Measurements from ENCODE around the gene GAB2.
A peak's percentile ranks its signal among the peaks of the same experiment; 100 is the strongest.

The GAB2 gene

GRCh38 chr11:78340530-78340929 lies 77.1 kb downstream of the GAB2 start:
- Histone ChIP-seq H3K4me3 (no peak overlapping the region), H3K9ac (no peak overlapping the region), H3K27me3 (no peaks in the 10 kb centered on the region), H3K27ac (no peak overlapping the region), H3K4me1 (peaks cover 0 to 84% (median 2%) of the 10 kb centered on the region in 10 experiments; a peak in 7 of 20 replicates), H3K36me3 (peaks cover 12 to 56% (median 31%) of the 10 kb centered on the region in 11 experiments; a peak in 21 of 22 replicates), H3K9me3 (replicated peaks in 1 of 11) (peaks cover 4 to 37% (median 29%) of the 10 kb centered on the region in 11 experiments; a peak in 21 of 22 replicates), H4K20me1 (peaks cover 0 to 99% (median 83%) of the 10 kb centered on the region in 11 experiments; a peak in 18 of 22 replicates), H3K4me2 (peak overlapping the region in 2 of 11 experiments; percentile 62 to 67; a peak in 4 of 22 replicates)
- no peak for TF ChIP-seq Cebpa-rat (IDR thresholded peaks at IDR 0.05)

- peak overlapping the region in 2 of 11 experiments; percentile 62 to 67; a peak in 4 of 22 replicates for H3K4me2 ChIP-seq
- H3K27ac ChIP-seq = no peak overlapping the region
- H3K27me3 ChIP-seq = no peaks in the 10 kb centered on the region
- H3K9ac ChIP-seq = no peak overlapping the region
- H3K9me3 ChIP-seq (replicated peaks in 1 of 11) = peaks cover 10 to 42% (median 35%) of the 10 kb centered on the region in 11 experiments
- peaks cover 0 to 78% (median 2%) of the 10 kb centered on the region in 10 experiments; a peak in 7 of 20 replicates for H3K4me1 ChIP-seq
- peaks cover 0 to 99% (median 77%) of the 10 kb centered on the region in 11 experiments; a peak in 18 of 22 replicates for H4K20me1 ChIP-seq
- H3K36me3 ChIP-seq = peaks cover 18 to 57% (median 37%) of the 10 kb centered on the region in 11 experiments; a peak in 21 of 22 replicates
- no peak for TF ChIP-seq Cebpa-rat (IDR thresholded peaks at IDR 0.05)
- H3K4me3 ChIP-seq = no peak overlapping the region
These were observed 77.7 kb downstream of the GAB2 start for GRCh38 chr11:78339945-78340344.

- TF ChIP-seq Cebpa-rat (IDR thresholded peaks at IDR 0.05) = no peak
- peaks cover 0 to 99% (median 77%) of the 10 kb centered on the region in 11 experiments; a peak in 18 of 22 replicates for H4K20me1 ChIP-seq
- H3K4me1 ChIP-seq = peaks cover 0 to 78% (median 2%) of the 10 kb centered on the region in 10 experiments; a peak in 9 of 20 replicates
- H3K9ac ChIP-seq = no peak overlapping the region
- H3K9me3 ChIP-seq (replicated peaks in 1 of 11) = peaks cover 13 to 43% (median 38%) of the 10 kb centered on the region in 11 experiments
- H3K36me3 ChIP-seq = peaks cover 18 to 62% (median 38%) of the 10 kb centered on the region in 11 experiments; a peak in 21 of 22 replicates
- H3K27ac ChIP-seq = no peak overlapping the region
- no peak overlapping the region for H3K4me3 ChIP-seq
- H3K27me3 ChIP-seq = no peaks in the 10 kb centered on the region
- H3K4me2 ChIP-seq = peak overlapping the region in 3 of 11 experiments; percentile 31 to 67 (median 56); a peak in 4 of 22 replicates
These were observed 78.1 kb downstream of the GAB2 start for GRCh38 chr11:78339483-78339882.

- TF ChIP-seq Cebpa-rat (IDR thresholded peaks at IDR 0.05) = no peak
- H4K20me1 ChIP-seq = peaks cover 0 to 99% (median 77%) of the 10 kb centered on the region in 11 experiments; a peak in 19 of 22 replicates
- H3K4me2 ChIP-seq = peak overlapping the region in 3 of 11 experiments; percentile 31 to 67 (median 56); a peak in 6 of 22 replicates
- peak overlapping the region in 2 of 11 experiments; percentile 0 to 32; a peak in 3 of 22 replicates for H3K27ac ChIP-seq
- H3K36me3 ChIP-seq = peaks cover 18 to 64% (median 38%) of the 10 kb centered on the region in 11 experiments; a peak in 21 of 22 replicates
- H3K27me3 ChIP-seq = no peaks in the 10 kb centered on the region
- H3K9ac ChIP-seq = no peak overlapping the region
- H3K4me3 ChIP-seq = no peak overlapping the region
- H3K4me1 ChIP-seq = peaks cover 1 to 78% (median 6%) of the 10 kb centered on the region in 10 experiments; a peak in 18 of 20 replicates
- H3K9me3 ChIP-seq (replicated peaks in 1 of 11) = peaks cover 13 to 46% (median 38%) of the 10 kb centered on the region in 11 experiments
These were observed 78.9 kb downstream of the GAB2 start for GRCh38 chr11:78338702-78339101.

- Histone ChIP-seq H3K4me2 (peak overlapping the region in 3 of 11 experiments; percentile 31 to 67 (median 56); a peak in 6 of 22 replicates), H3K9me3 (replicated peaks in 1 of 11) (peaks cover 13 to 46% (median 38%) of the 10 kb centered on the region in 11 experiments), H3K36me3 (peaks cover 18 to 67% (median 38%) of the 10 kb centered on the region in 11 experiments; a peak in 21 of 22 replicates), H3K27me3 (no peaks in the 10 kb centered on the region), H3K27ac (peak overlapping the region in 3 of 11 experiments; percentile 0 to 32 (median 22); a peak in 4 of 22 replicates), H3K4me3 (no peak overlapping the region), H3K4me1 (peaks cover 7 to 79% (median 12%) of the 10 kb centered on the region in 10 experiments), H3K9ac (no peak overlapping the region), H4K20me1 (peaks cover 0 to 100% (median 83%) of the 10 kb centered on the region in 11 experiments; a peak in 19 of 22 replicates)
- TF ChIP-seq Cebpa-rat (IDR thresholded peaks at IDR 0.05) = no peak
These were observed 79.5 kb downstream of the GAB2 start for GRCh38 chr11:78338138-78338537.

GRCh38 chr11:78337554-78337924 lies 80.1 kb downstream of the GAB2 start:
- Histone ChIP-seq H3K9me3 (replicated peaks in 1 of 11) (peaks cover 13 to 44% (median 35%) of the 10 kb centered on the region in 11 experiments), H3K36me3 (peaks cover 16 to 65% (median 34%) of the 10 kb centered on the region in 11 experiments; a peak in 21 of 22 replicates), H3K27ac (peak overlapping the region in 1 of 11 experiments; percentile 32; a peak in 1 of 22 replicates), H3K4me2 (peak overlapping the region in 3 of 11 experiments; percentile 31 to 67 (median 56); a peak in 5 of 22 replicates), H3K4me1 (peaks cover 13 to 81% (median 18%) of the 10 kb centered on the region in 10 experiments), H3K4me3 (no peak overlapping the region), H4K20me1 (peaks cover 5 to 100% (median 88%) of the 10 kb centered on the region in 11 experiments), H3K27me3 (no peaks in the 10 kb centered on the region), H3K9ac (no peak overlapping the region)
- TF ChIP-seq Cebpa-rat (IDR thresholded peaks at IDR 0.05) = no peak

- H3K27ac ChIP-seq = 0 out of 22 replicates have a peak overlapping the region, but pooled peaks of 1 of the 11 experiments have one; percentile 16
- H3K4me2 ChIP-seq = peak overlapping the region in 2 of 11 experiments; percentile 56 to 67; a peak in 4 of 22 replicates
- peaks cover 10 to 100% (median 88%) of the 10 kb centered on the region in 11 experiments for H4K20me1 ChIP-seq
- no peaks in the 10 kb centered on the region for H3K27me3 ChIP-seq
- peaks cover 13 to 39% (median 29%) of the 10 kb centered on the region in 11 experiments for H3K9me3 ChIP-seq (replicated peaks in 1 of 11)
- peaks cover 18 to 86% (median 23%) of the 10 kb centered on the region in 10 experiments for H3K4me1 ChIP-seq
- TF ChIP-seq Cebpa-rat (IDR thresholded peaks at IDR 0.05) = no peak
- H3K9ac ChIP-seq = no peak overlapping the region
- H3K36me3 ChIP-seq = peaks cover 11 to 60% (median 28%) of the 10 kb centered on the region in 11 experiments; a peak in 20 of 22 replicates
- no peak overlapping the region for H3K4me3 ChIP-seq
These were observed 80.6 kb downstream of the GAB2 start for GRCh38 chr11:78336877-78337553.

GRCh38 chr11:78334109-78334508 lies 83.5 kb downstream of the GAB2 start:
- Histone ChIP-seq H3K9ac (no peak overlapping the region), H4K20me1 (peaks cover 17 to 100% (median 87%) of the 10 kb centered on the region in 11 experiments), H3K4me3 (no peak overlapping the region), H3K4me2 (peak overlapping the region in 3 of 11 experiments; percentile 78 to 88 (median 79); a peak in 2 of 22 replicates), H3K9me3 (replicated peaks in 1 of 11) (peaks cover 12 to 38% (median 24%) of the 10 kb centered on the region in 11 experiments), H3K27me3 (no peaks in the 10 kb centered on the region), H3K4me1 (peaks cover 24 to 86% (median 35%) of the 10 kb centered on the region in 10 experiments), H3K36me3 (peaks cover 6 to 48% (median 27%) of the 10 kb centered on the region in 11 experiments; a peak in 20 of 22 replicates), H3K27ac (no peak overlapping the region)
- no peak for TF ChIP-seq Cebpa-rat (IDR thresholded peaks at IDR 0.05)
